ENCODE data around the gene C1orf174.

Gene C1orf174

GRCh38 chr1:3896396-3897000 lies 3.6 kb downstream of the C1orf174 start:
- TF ChIP-seq PPARA (CRISPR knock-in tag; IDR thresholded peaks at IDR 0.05; ENCODE audit: borderline replicate concordance) (no peak), BACH2 (CRISPR knock-in tag; IDR thresholded peaks at IDR 0.05; ENCODE audit: borderline replicate concordance) (no peak), ZNF70 (CRISPR knock-in tag; IDR thresholded peaks at IDR 0.05) (no peak), SNAI2 (CRISPR knock-in tag; IDR thresholded peaks at IDR 0.05) (no peak), ZFP3 (CRISPR knock-in tag; IDR thresholded peaks at IDR 0.05) (no peak), OSR1 (CRISPR knock-in tag; IDR thresholded peaks at IDR 0.05) (no peak), ZNF565 (CRISPR knock-in tag; conservative IDR thresholded peaks at IDR 0.05; ENCODE audit: low read depth) (no peak), ZNF8 (CRISPR knock-in tag; IDR thresholded peaks at IDR 0.05) (no peak), ARNTL (CRISPR knock-in tag; IDR thresholded peaks at IDR 0.05; ENCODE audit: borderline replicate concordance, low read depth) (no peak), ISL1 (CRISPR knock-in tag; IDR thresholded peaks at IDR 0.05) (no peak), ESRRG (CRISPR knock-in tag; IDR thresholded peaks at IDR 0.05) (no peak), RARB (CRISPR knock-in tag; IDR thresholded peaks at IDR 0.05) (no peak), ZFP30 (CRISPR knock-in tag; IDR thresholded peaks at IDR 0.05) (no peak), ZC3H10 (CRISPR knock-in tag; IDR thresholded peaks at IDR 0.05) (no peak), GLIS3 (CRISPR knock-in tag; IDR thresholded peaks at IDR 0.05) (no peak), CSDC2 (CRISPR knock-in tag; IDR thresholded peaks at IDR 0.05) (no peak), CSRNP3 (CRISPR knock-in tag; IDR thresholded peaks at IDR 0.05) (no peak), PATZ1 (CRISPR knock-in tag; IDR thresholded peaks at IDR 0.05; ENCODE audit: borderline replicate concordance) (no peak), TSHZ2 (CRISPR knock-in tag; IDR thresholded peaks at IDR 0.05) (no peak)
- ATAC-seq = no peak

GRCh38 chr1:3895951-3896325 lies 4.1 kb downstream of the C1orf174 start:
- no peak for ATAC-seq
- TF ChIP-seq ARNTL (CRISPR knock-in tag; IDR thresholded peaks at IDR 0.05; ENCODE audit: borderline replicate concordance, low read depth) (no peak), BACH2 (CRISPR knock-in tag; IDR thresholded peaks at IDR 0.05; ENCODE audit: borderline replicate concordance) (no peak), ZC3H10 (CRISPR knock-in tag; IDR thresholded peaks at IDR 0.05) (no peak), ZNF8 (CRISPR knock-in tag; IDR thresholded peaks at IDR 0.05) (no peak), ESRRG (CRISPR knock-in tag; IDR thresholded peaks at IDR 0.05) (no peak), ISL1 (CRISPR knock-in tag; IDR thresholded peaks at IDR 0.05) (no peak), ZNF565 (CRISPR knock-in tag; conservative IDR thresholded peaks at IDR 0.05; ENCODE audit: low read depth) (no peak), CREB5 (CRISPR knock-in tag; IDR thresholded peaks at IDR 0.05; ENCODE audit: low read depth) (no peak), ZNF70 (CRISPR knock-in tag; IDR thresholded peaks at IDR 0.05) (no peak), PATZ1 (CRISPR knock-in tag; IDR thresholded peaks at IDR 0.05; ENCODE audit: borderline replicate concordance) (no peak), CSRNP3 (CRISPR knock-in tag; IDR thresholded peaks at IDR 0.05) (no peak), POU6F1 (CRISPR knock-in tag; IDR thresholded peaks at IDR 0.05; ENCODE audit: borderline replicate concordance, low read depth) (no peak), TSHZ2 (CRISPR knock-in tag; IDR thresholded peaks at IDR 0.05) (no peak), PPARA (CRISPR knock-in tag; IDR thresholded peaks at IDR 0.05; ENCODE audit: borderline replicate concordance) (no peak), OSR1 (CRISPR knock-in tag; IDR thresholded peaks at IDR 0.05) (no peak), ZFP30 (CRISPR knock-in tag; IDR thresholded peaks at IDR 0.05) (no peak), CSDC2 (CRISPR knock-in tag; IDR thresholded peaks at IDR 0.05) (no peak), TOX (CRISPR knock-in tag; IDR thresholded peaks at IDR 0.05; ENCODE audit: borderline replicate concordance) (no peak), RARB (CRISPR knock-in tag; IDR thresholded peaks at IDR 0.05) (no peak)
